GM12891 (cell line): ENCODE measurements around the gene PBX2.

Experiments
- POLR2A ChIP-seq: IDR thresholded peaks from 2 replicates; pipeline ENCODE4 v1.6.1; 2011; ENCODE audit warnings: low read depth, low read length, control low read depth
- POLR2AphosphoS5 ChIP-seq: IDR thresholded peaks from 2 replicates; pipeline ENCODE4 v1.6.1; 2011; ENCODE audit warnings: low read depth, low read length, control low read depth

GRCh38 chr6:32181148-32181702 lies 8.8 kb downstream of the PBX2 start:
- no peak for TF ChIP-seq POLR2A
- no peak for TF ChIP-seq POLR2AphosphoS5
